Measurements from ENCODE around the gene AGPS. TPM values are rescaled to one million over a fixed set of nuclear protein-coding genes. Genes with fewer than 3 reads are reported as not detected.

The AGPS gene
- total and polyA plus RNA-seq, 9 of the 15 experiments (the other 6 are each of a cell fraction or from before 2014, with no cell fraction given) = 15.5 to 211 (median 63.1) TPM

DNA sequence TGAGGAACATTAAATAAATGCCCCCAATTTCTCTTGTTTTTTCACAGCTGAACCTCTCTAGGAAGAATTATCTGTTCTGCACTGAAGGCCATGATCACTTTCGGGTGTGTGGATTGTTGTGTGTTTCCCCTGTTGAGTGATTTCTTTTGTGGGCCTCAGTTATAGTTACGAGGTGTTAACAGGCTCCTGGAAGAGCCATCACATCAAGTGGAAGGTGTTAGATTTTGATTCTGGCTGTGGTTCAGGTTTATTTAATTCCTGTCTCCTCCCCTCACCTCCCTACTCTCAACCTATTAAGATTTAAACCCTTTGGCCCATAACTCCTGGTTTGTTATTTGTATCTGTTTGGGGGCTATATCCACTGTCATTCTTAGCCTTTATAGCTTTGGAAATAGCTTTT is 182.8 kb downstream of the AGPS start (continued):
- TF ChIP-seq, protein P1, sequence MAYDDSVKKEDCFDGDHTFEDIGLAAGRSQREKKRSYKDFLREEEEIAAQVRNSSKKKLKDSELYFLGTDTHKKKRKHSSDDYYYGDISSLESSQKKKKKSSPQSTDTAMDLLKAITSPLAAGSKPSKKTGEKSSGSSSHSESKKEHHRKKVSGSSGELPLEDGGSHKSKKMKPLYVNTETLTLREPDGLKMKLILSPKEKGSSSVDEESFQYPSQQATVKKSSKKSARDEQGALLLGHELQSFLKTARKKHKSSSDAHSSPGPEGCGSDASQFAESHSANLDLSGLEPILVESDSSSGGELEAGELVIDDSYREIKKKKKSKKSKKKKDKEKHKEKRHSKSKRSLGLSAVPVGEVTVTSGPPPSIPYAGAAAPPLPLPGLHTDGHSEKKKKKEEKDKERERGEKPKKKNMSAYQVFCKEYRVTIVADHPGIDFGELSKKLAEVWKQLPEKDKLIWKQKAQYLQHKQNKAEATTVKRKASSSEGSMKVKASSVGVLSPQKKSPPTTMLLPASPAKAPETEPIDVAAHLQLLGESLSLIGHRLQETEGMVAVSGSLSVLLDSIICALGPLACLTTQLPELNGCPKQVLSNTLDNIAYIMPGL (CRISPR knock-in tag; IDR thresholded peaks at IDR 0.05) = no peak
- TF ChIP-seq OTX1 (CRISPR knock-in tag; IDR thresholded peaks at IDR 0.05) = no peak
- TF ChIP-seq SPI1 (IDR thresholded peaks at IDR 0.05; ENCODE audit: borderline replicate concordance, low read depth, low read length) = no peak
- no peak for TF ChIP-seq PRPF4 (IDR thresholded peaks at IDR 0.05; ENCODE audit: insufficient read depth, low read depth, low read length, poor library complexity, severe bottlenecking)

DNA sequence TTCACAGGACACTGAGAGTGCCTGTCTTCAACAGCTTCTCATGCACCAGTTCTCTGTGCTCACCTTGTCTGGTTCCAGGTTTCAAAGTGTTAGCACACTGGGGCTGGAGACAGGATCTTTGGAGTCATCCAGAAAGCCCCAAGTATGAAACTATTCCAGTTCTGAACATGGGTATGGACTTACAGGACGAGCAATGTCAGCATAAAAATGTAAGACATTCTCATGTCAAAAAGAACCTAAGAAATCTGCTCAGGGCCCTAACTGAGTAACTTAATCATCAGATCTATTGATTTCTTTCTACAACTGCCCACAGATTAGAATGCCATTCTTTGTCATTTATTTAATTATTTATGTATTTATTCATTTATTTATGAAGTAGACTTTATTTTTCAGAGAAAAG is 184.5 kb downstream of the AGPS start:
- no peak overlapping the region for H2AFZ ChIP-seq (ENCODE audit: low read depth, low read length)
- H3K4me3 ChIP-seq = no peak overlapping the region
- WGBS (ENCODE audit: insufficient coverage, low coverage, missing lambda C conversion rate) = 10% methylated on average over 1 of the region's 1 CpG
- BruUV-seq (replicated peaks) = no TSS peak
- POLR2A ChIA-PET = interaction anchor here (0.9 to 1.6 kb wide), 3 partner anchors 11 to 15 kb away, joined by 3 to 9 read pairs (median 4); no protein-coding TSS in a partner anchor
- H3K36me3 ChIP-seq (ENCODE audit: control insufficient read depth, insufficient read depth, low read length) = no peaks in the 10 kb centered on the region
- no peak overlapping the region for H3K9ac ChIP-seq (ENCODE audit: insufficient read depth in 1 of 2, low read depth in 2 of 2, low read length in 2 of 2)
- FAIRE-seq (no peak), ATAC-seq (no peak), DNase-seq (ENCODE audit: extremely low read depth in 1 of 4, low spot score in 3 of 4) (no peak)
- no peaks in the 10 kb centered on the region for H3K79me2 ChIP-seq (ENCODE audit: control insufficient read depth, insufficient read depth, low read length)
- intact Hi-C loops (cut with micrococcal nuclease) (no loop called here), in situ Hi-C loops (cut with MboI) (no loop called here)
- no peak overlapping the region for H3K4me2 ChIP-seq (ENCODE audit: insufficient read depth, low read length)
- H3K9me3 ChIP-seq (replicated peaks; ENCODE audit: control insufficient read depth, insufficient read depth, low read depth, low read length) = no peaks in the 10 kb centered on the region
- H3K9me1 ChIP-seq (ENCODE audit: control insufficient read depth, insufficient read depth, low read length) = no peaks in the 10 kb centered on the region
- no peaks in the 10 kb centered on the region for H3K4me1 ChIP-seq (replicated peaks in 1 of 2; ENCODE audit: control insufficient read depth in 2 of 2, insufficient read depth in 2 of 2, low read length in 2 of 2)
- no peaks in the 10 kb centered on the region for H4K20me1 ChIP-seq (replicated peaks; ENCODE audit: control insufficient read depth, insufficient read depth, low read length)
- CTCF ChIA-PET (ENCODE audit: low intra/inter-chr PET ratio) = no interaction called here
- H3K27me3 ChIP-seq (ENCODE audit: control insufficient read depth in 2 of 2, insufficient read depth in 2 of 2, low read length in 2 of 2) = peaks cover 0 to 11% of the 10 kb centered on the region in 2 experiments; a peak in 1 of 5 replicates
- H3K27ac ChIP-seq (ENCODE audit: extremely low read depth, low read depth, low read length) = no peak overlapping the region
- TF ChIP-seq ZNF316 (IDR thresholded peaks at IDR 0.05) (peak; percentile 61), RBM15 (IDR thresholded peaks at IDR 0.05; ENCODE audit: insufficient read depth, low read length) (no peak), ZKSCAN3 (CRISPR knock-in tag; IDR thresholded peaks at IDR 0.05) (no peak), ZEB2 (IDR thresholded peaks at IDR 0.05) (no peak), GABPA (tag; conservative IDR thresholded peaks at IDR 0.05; ENCODE audit: low read depth) (no peak)
- TF ChIP-seq, protein P2, sequence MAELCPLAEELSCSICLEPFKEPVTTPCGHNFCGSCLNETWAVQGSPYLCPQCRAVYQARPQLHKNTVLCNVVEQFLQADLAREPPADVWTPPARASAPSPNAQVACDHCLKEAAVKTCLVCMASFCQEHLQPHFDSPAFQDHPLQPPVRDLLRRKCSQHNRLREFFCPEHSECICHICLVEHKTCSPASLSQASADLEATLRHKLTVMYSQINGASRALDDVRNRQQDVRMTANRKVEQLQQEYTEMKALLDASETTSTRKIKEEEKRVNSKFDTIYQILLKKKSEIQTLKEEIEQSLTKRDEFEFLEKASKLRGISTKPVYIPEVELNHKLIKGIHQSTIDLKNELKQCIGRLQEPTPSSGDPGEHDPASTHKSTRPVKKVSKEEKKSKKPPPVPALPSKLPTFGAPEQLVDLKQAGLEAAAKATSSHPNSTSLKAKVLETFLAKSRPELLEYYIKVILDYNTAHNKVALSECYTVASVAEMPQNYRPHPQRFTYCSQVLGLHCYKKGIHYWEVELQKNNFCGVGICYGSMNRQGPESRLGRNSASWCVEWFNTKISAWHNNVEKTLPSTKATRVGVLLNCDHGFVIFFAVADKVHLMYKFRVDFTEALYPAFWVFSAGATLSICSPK (IDR thresholded peaks at IDR 0.05; ENCODE audit: borderline replicate concordance) = no peak
- TF ChIP-seq, protein P3, sequence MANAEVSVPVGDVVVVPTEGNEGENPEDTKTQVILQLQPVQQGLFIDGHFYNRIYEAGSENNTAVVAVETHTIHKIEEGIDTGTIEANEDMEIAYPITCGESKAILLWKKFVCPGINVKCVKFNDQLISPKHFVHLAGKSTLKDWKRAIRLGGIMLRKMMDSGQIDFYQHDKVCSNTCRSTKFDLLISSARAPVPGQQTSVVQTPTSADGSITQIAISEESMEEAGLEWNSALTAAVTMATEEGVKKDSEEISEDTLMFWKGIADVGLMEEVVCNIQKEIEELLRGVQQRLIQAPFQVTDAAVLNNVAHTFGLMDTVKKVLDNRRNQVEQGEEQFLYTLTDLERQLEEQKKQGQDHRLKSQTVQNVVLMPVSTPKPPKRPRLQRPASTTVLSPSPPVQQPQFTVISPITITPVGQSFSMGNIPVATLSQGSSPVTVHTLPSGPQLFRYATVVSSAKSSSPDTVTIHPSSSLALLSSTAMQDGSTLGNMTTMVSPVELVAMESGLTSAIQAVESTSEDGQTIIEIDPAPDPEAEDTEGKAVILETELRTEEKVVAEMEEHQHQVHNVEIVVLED (CRISPR knock-in tag; IDR thresholded peaks at IDR 0.05) = no peak
